ENCODE data around the gene GCN1.

The GCN1 gene

GRCh38 chr12:120229487-120230325 is 35.2 kb upstream of the GCN1 start:
- DNase-seq, result no peak

GRCh38 chr12:120229071-120229486 is 34.6 kb upstream of the GCN1 start:
- no peak for DNase-seq

GRCh38 chr12:120228291-120229070 is 34.0 kb upstream of the GCN1 start:
- peak; percentile 93 for DNase-seq

- DNase-seq, result no peak
These were observed 33.5 kb upstream of the GCN1 start for GRCh38 chr12:120228041-120228290.

GRCh38 chr12:120227233-120228040 is 32.9 kb upstream of the GCN1 start:
- no peak for DNase-seq

- DNase-seq, result no peak
These were observed 31.5 kb upstream of the GCN1 start for GRCh38 chr12:120225852-120226640.

- no peak for DNase-seq
These were observed 30.7 kb upstream of the GCN1 start for GRCh38 chr12:120225200-120225558.

- DNase-seq, result no peak
These were observed 30.0 kb upstream of the GCN1 start for GRCh38 chr12:120224304-120225199.

- DNase-seq, result no peak
These were observed 29.2 kb upstream of the GCN1 start for GRCh38 chr12:120223458-120224303.

GRCh38 chr12:120222288-120222832 is 27.8 kb upstream of the GCN1 start:
- DNase-seq, result no peak

GRCh38 chr12:120221576-120221900 is 27.0 kb upstream of the GCN1 start:
- DNase-seq, result no peak

GRCh38 chr12:120220838-120221575 is 26.5 kb upstream of the GCN1 start:
- no peak for DNase-seq

- DNase-seq, result no peak
These were observed 24.4 kb upstream of the GCN1 start for GRCh38 chr12:120218680-120219606.

GRCh38 chr12:120216742-120217605 is 22.5 kb upstream of the GCN1 start:
- no peak for DNase-seq

- DNase-seq, result no peak
These were observed 21.5 kb upstream of the GCN1 start for GRCh38 chr12:120215766-120216735.

- DNase-seq, result no peak
These were observed 20.8 kb upstream of the GCN1 start for GRCh38 chr12:120215357-120215735.

Data from femur (tissue), 1 donor.